ENCODE data around the gene CHRNB1. TPM values are rescaled to one million over a fixed set of nuclear protein-coding genes. Genes with fewer than 3 reads are reported as not detected.
"Not testable (repeated sequence)": the region's sequence is repeated elsewhere in the genome, so short reads cannot be mapped to it uniquely, and the experiment has no call there.

Gene CHRNB1
- total RNA-seq, 1 experiment from 2014 or later = 12.7 TPM

GRCh38 chr17:7480089-7480384, 35.2 kb downstream of the CHRNB1 start:
- no peaks in the 10 kb centered on the region; the same call in 1 of the 2 replicates for H3K27me3 Mint-ChIP-seq (ENCODE audit: low read depth)
- DNase-seq = peak; percentile 53
- no peaks in the 10 kb centered on the region; a peak in 1 of 5 replicates for H3K9me3 Mint-ChIP-seq
- Histone ChIP-seq H3K9ac (ENCODE audit: extremely low read depth, insufficient read length, low read length) (peak overlapping the region; percentile 62), H2AFZ (ENCODE audit: low read length) (no peak overlapping the region), H3K27ac (ENCODE audit: insufficient read length, low read depth, low read length) (no peak overlapping the region), H3K18ac (ENCODE audit: insufficient read length, low read depth, low read length) (peak overlapping the region; percentile 80), H3K79me1 (ENCODE audit: insufficient read depth, low read depth, low read length, poor library complexity, severe bottlenecking) (peaks cover 3% of the 10 kb centered on the region), H2BK5ac (ENCODE audit: insufficient read length, low read length) (no peak overlapping the region), H3K4me1 (ENCODE audit: insufficient read depth, low read length) (peaks cover 8% of the 10 kb centered on the region; the same call in 1 of the 2 replicates), H3K56ac (ENCODE audit: insufficient read length, low read depth, low read length) (no peak overlapping the region), H3K79me2 (ENCODE audit: insufficient read depth, low read length) (peaks cover 5% of the 10 kb centered on the region; the same call in 1 of the 2 replicates), H2AK5ac (ENCODE audit: insufficient read length, low read length) (no peak overlapping the region), H3T11ph (ENCODE audit: low read length) (no peak overlapping the region), H3K4ac (ENCODE audit: low read depth, low read length) (no peak overlapping the region), H4K20me1 (ENCODE audit: control insufficient read depth, insufficient read depth, insufficient read length) (peaks cover 6% of the 10 kb centered on the region), H2BK15ac (ENCODE audit: low read depth, low read length) (no peak overlapping the region), H4K91ac (ENCODE audit: insufficient read length, low read depth, low read length) (no peak overlapping the region), H4K8ac (replicated peaks; ENCODE audit: insufficient read length, low read depth, low read length) (no peak overlapping the region), H2BK20ac (ENCODE audit: low read depth, low read length, poor library complexity, severe bottlenecking) (no peak overlapping the region), H3K4me2 (ENCODE audit: insufficient read depth, insufficient read length, low read length) (peak overlapping the region; percentile 89), H2BK12ac (ENCODE audit: insufficient read length, low read depth, low read length) (no peak overlapping the region), H3K9me3 (ENCODE audit: control insufficient read depth, low read depth, low read length) (no peaks in the 10 kb centered on the region), H4K5ac (ENCODE audit: insufficient read length, low read depth, low read length) (peak overlapping the region; percentile 47), H3K14ac (ENCODE audit: insufficient read depth, low read length) (peak overlapping the region; percentile 77), H2BK120ac (ENCODE audit: low read depth, low read length, poor library complexity, severe bottlenecking) (no peak overlapping the region), H3K23ac (ENCODE audit: insufficient read length, low read depth, low read length) (no peak overlapping the region), H3K23me2 (ENCODE audit: insufficient read length, low read depth, low read length, poor library complexity, severe bottlenecking) (peaks cover 12% of the 10 kb centered on the region), H3K27me3 (ENCODE audit: insufficient read depth, low read length) (no peaks in the 10 kb centered on the region)
- H3K36me3 Mint-ChIP-seq (ENCODE audit: insufficient read depth in 1 of 3, low read depth in 3 of 3) = peaks cover 0 to 4% (median 0%) of the 10 kb centered on the region in 3 experiments; a peak in 2 of 7 replicates
- H3K4me1 Mint-ChIP-seq = peaks cover 51 to 58% of the 10 kb centered on the region in 2 experiments
- peak overlapping the region; percentile 77 to 97 (median 96) for H3K27ac Mint-ChIP-seq
- H3K4me3 Mint-ChIP-seq = peak overlapping the region; percentile 85 to 97
- no CpG with 5 or more reads among the region's 8 CpGs for WGBS (ENCODE audit: extremely low coverage, insufficient read length, low lambda C conversion rate)
- no peak for TF ChIP-seq CTCF (conservative IDR thresholded peaks at IDR 0.05)

- not testable (repeated sequence) for H4K91ac ChIP-seq (ENCODE audit: insufficient read length, low read depth, low read length); H4K5ac ChIP-seq (ENCODE audit: insufficient read length, low read depth, low read length); H2BK12ac ChIP-seq (ENCODE audit: insufficient read length, low read depth, low read length); H4K8ac ChIP-seq (replicated peaks; ENCODE audit: insufficient read length, low read depth, low read length); H2AFZ ChIP-seq (ENCODE audit: low read length); H3K27me3 Mint-ChIP-seq (ENCODE audit: low read depth); H2BK20ac ChIP-seq (ENCODE audit: low read depth, low read length, poor library complexity, severe bottlenecking); H2BK5ac ChIP-seq (ENCODE audit: insufficient read length, low read length); H3T11ph ChIP-seq (ENCODE audit: low read length); H3K79me1 ChIP-seq (ENCODE audit: insufficient read depth, low read depth, low read length, poor library complexity, severe bottlenecking); H2BK120ac ChIP-seq (ENCODE audit: low read depth, low read length, poor library complexity, severe bottlenecking); H3K4me2 ChIP-seq (ENCODE audit: insufficient read depth, insufficient read length, low read length); H3K18ac ChIP-seq (ENCODE audit: insufficient read length, low read depth, low read length); H2AK5ac ChIP-seq (ENCODE audit: insufficient read length, low read length); H3K9me3 ChIP-seq (ENCODE audit: control insufficient read depth, low read depth, low read length); DNase-seq; H3K14ac ChIP-seq (ENCODE audit: insufficient read depth, low read length); H3K36me3 Mint-ChIP-seq (ENCODE audit: insufficient read depth in 1 of 3, low read depth in 3 of 3); H3K23ac ChIP-seq (ENCODE audit: insufficient read length, low read depth, low read length); H3K27ac ChIP-seq (ENCODE audit: insufficient read length, low read depth, low read length); H3K27me3 ChIP-seq (ENCODE audit: insufficient read depth, low read length); H3K4me1 ChIP-seq (ENCODE audit: insufficient read depth, low read length); H3K9ac ChIP-seq (ENCODE audit: extremely low read depth, insufficient read length, low read length); H3K27ac Mint-ChIP-seq; H4K20me1 ChIP-seq (ENCODE audit: control insufficient read depth, insufficient read depth, insufficient read length); H3K9me3 Mint-ChIP-seq; H3K4ac ChIP-seq (ENCODE audit: low read depth, low read length); H3K56ac ChIP-seq (ENCODE audit: insufficient read length, low read depth, low read length); H2BK15ac ChIP-seq (ENCODE audit: low read depth, low read length)
- peaks cover 11% of the 10 kb centered on the region for H3K79me2 ChIP-seq (ENCODE audit: insufficient read depth, low read length)
- peaks cover 17% of the 10 kb centered on the region for H3K23me2 ChIP-seq (ENCODE audit: insufficient read length, low read depth, low read length, poor library complexity, severe bottlenecking)
- peaks cover 57 to 67% of the 10 kb centered on the region in 2 experiments for H3K4me1 Mint-ChIP-seq
- WGBS (ENCODE audit: extremely low coverage, insufficient read length, low lambda C conversion rate) = no CpG with 5 or more reads among the region's 4 CpGs
- H3K4me3 Mint-ChIP-seq = peak within 1 kb of the TSS; percentile 85 to 97
These were observed 36.4 kb downstream of the CHRNB1 start, which contains the start of gene SLC35G6 for GRCh38 chr17:7481275-7481674. SLC35G6 (plus strand) TSS chr17:7481446; CDS start chr17:7481517, 71 bp downstream.
